A549 treated with CpdA at 1 μM for 4 hours (cell line): Measurements from ENCODE around the gene FGF7. TPM values are rescaled to one million over a fixed set of nuclear protein-coding genes. Genes with fewer than 3 reads are reported as not detected.

Source experiments
- total RNA-seq: library from RNA; stranded (reverse); fragments of 200-300 nt; extraction: Qiagen RNA extraction; gene quantifications from 5 replicates; pipeline ENCODE4 v1.2.3, GENCODE V29; 2022; ENCODE audit warnings: low read depth

The FGF7 gene, protein sequence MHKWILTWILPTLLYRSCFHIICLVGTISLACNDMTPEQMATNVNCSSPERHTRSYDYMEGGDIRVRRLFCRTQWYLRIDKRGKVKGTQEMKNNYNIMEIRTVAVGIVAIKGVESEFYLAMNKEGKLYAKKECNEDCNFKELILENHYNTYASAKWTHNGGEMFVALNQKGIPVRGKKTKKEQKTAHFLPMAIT
- not detected in 5 replicates for total RNA-seq

DNA sequence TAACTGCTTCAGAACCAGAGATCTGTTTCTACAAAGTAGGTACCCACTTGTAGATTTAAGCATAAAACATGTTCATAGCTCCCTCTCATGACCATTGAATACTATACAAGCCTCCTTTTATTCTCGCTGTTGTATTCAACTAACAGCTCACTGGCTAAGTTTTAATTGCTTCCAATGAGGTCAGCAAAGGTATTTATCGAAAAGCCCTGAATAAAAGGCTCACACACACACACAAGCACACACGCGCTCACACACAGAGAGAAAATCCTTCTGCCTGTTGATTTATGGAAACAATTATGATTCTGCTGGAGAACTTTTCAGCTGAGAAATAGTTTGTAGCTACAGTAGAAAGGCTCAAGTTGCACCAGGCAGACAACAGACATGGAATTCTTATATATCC lies at the start of gene FGF7:
TSS of gene FGF7 (plus strand) at position 222 of the 400 bp plus-strand sequence. CDS start 1,056 bp downstream, outside the sequence.

Other genes starting within 250 kb of the FGF7 start
- gene FAM227B, start 197.6 kb downstream of the FGF7 start, total RNA-seq: 0.73 to 1.5 TPM (median 0.96 TPM) in 5 replicates
- gene DTWD1, start 197.8 kb downstream of the FGF7 start, total RNA-seq: 13.6 to 18.1 TPM (median 14.2 TPM) in 5 replicates